Endothelial cell of umbilical vein (primary cell): ENCODE data around the gene CBX5. TPM values are rescaled to one million over a fixed set of nuclear protein-coding genes. Genes with fewer than 3 reads are reported as not detected.

Experiments used
- BruUV-seq: library from RNA; stranded (reverse); fragments of 400-500 nt; replicated peaks from 2 replicates; lab custom pipeline; 2021; lab: Mats Ljungman, UMichigan
- CTCF ChIA-PET: fragments of 300-600, 350-600 bp; sonication (Branson Sonifier 250); formaldehyde crosslinking; loops from one replicate; lab custom pipeline; 2021; ENCODE audit warnings: antibody characterized with exemption, inconsistent platforms; lab: Charles Lee
- POLR2A ChIA-PET: fragments of 300-600, 350-600 bp; sonication (Branson Sonifier 250); formaldehyde crosslinking; loops from one replicate; lab custom pipeline; 2021; ENCODE audit warnings: antibody characterized with exemption, inconsistent platforms; lab: Charles Lee
- DNase-seq: peaks from one replicate; pipeline ENCODE4 v3.0.0-alpha.2; 2011; ENCODE audit warnings: low read depth, low spot score
- FAIRE-seq: peaks from 2 replicates; lab custom pipeline; 2011; peaks lifted over from hg19 to GRCh38; lab: Jason Lieb, UNC
- H2AFZ ChIP-seq: 2 replicates; pipeline ENCODE4 v1.6.0; 2012; ENCODE audit warnings: low read depth, low read length, control low read depth, inconsistent platforms
- H3K27ac ChIP-seq: 2 replicates; pipeline ENCODE4 v1.5.1; 2011; ENCODE audit warnings: low read depth, mild to moderate bottlenecking, control low read depth, low read length, moderate library complexity; ENCODE audit not compliant: insufficient read depth
- H3K27me3 ChIP-seq, 2 experiments: 2 replicates each; pipeline versions ENCODE4 v1.6.0 to v1.6.1; 2011; ENCODE audit warnings: low read length in 2 of 2, mixed read lengths in 1 of 2; ENCODE audit not compliant: control insufficient read depth in 2 of 2, insufficient read depth in 2 of 2
- H3K36me3 ChIP-seq, 2 experiments: 2 replicates in 1 of 2; 3 replicates in 1 of 2; pipeline ENCODE4 v1.5.1; 2011; ENCODE audit warnings: low read length in 2 of 2, mild to moderate bottlenecking in 1 of 2, moderate library complexity in 1 of 2; ENCODE audit not compliant: control insufficient read depth in 2 of 2, insufficient read depth in 2 of 2; ENCODE audit errors: extremely low read depth in 1 of 2
- H3K4me1 ChIP-seq: 3 replicates; pipeline ENCODE4 v1.5.1; 2011; ENCODE audit warnings: mild to moderate bottlenecking, low read length; ENCODE audit not compliant: control insufficient read depth, insufficient read depth; ENCODE audit errors: extremely low read depth
- H3K4me2 ChIP-seq: 2 replicates; pipeline ENCODE4 v1.6.1; 2011; ENCODE audit warnings: low read length, control low read depth, mixed read lengths; ENCODE audit not compliant: insufficient read depth
- H3K4me3 ChIP-seq, 3 experiments: fragments of 200-600 bp in 1 of 3; sonication (generic), shearing (Covaris generic) in 1 of 3; replicated peaks in 1 of 3; 2 replicates each; pipeline ENCODE4 v1.5.1; 2011 to 2016; ENCODE audit warnings: control low read depth in 3 of 3, low read length in 3 of 3, mild to moderate bottlenecking in 2 of 3, inconsistent platforms in 1 of 3, low read depth in 1 of 3, moderate library complexity in 1 of 3; ENCODE audit not compliant: insufficient read depth in 1 of 3
- H3K79me2 ChIP-seq: 2 replicates; pipeline ENCODE4 v1.6.0; 2012; ENCODE audit warnings: low read length, inconsistent platforms; ENCODE audit not compliant: control insufficient read depth, insufficient read depth
- H3K9ac ChIP-seq: replicated peaks from 2 replicates; pipeline ENCODE3; 2011; ENCODE audit warnings: low read length, control low read depth; ENCODE audit not compliant: insufficient read depth; ENCODE audit errors: extremely low read depth
- H3K9me1 ChIP-seq: replicated peaks from 3 replicates; pipeline ENCODE4 v1.6.0; 2011; ENCODE audit warnings: mild to moderate bottlenecking, low read length; ENCODE audit not compliant: control insufficient read depth, insufficient read depth; ENCODE audit errors: extremely low read depth
- H3K9me3 ChIP-seq: replicated peaks from 2 replicates; pipeline ENCODE4 v1.5.1; 2012; ENCODE audit warnings: low read length, inconsistent platforms; ENCODE audit not compliant: control insufficient read depth, insufficient read depth
- H4K20me1 ChIP-seq: replicated peaks from 2 replicates; pipeline ENCODE3; 2011; ENCODE audit warnings: mild to moderate bottlenecking, low read length; ENCODE audit not compliant: control insufficient read depth, insufficient read depth; ENCODE audit errors: extremely low read depth
- EZH2 ChIP-seq: IDR thresholded peaks from 2 replicates; pipeline ENCODE4 v1.6.1; 2012; ENCODE audit warnings: borderline replicate concordance, low read depth, mild to moderate bottlenecking, moderate library complexity, low read length, inconsistent platforms; ENCODE audit not compliant: severe bottlenecking
- FOS ChIP-seq: IDR thresholded peaks from 2 replicates; pipeline ENCODE4 v1.6.1; 2011; ENCODE audit warnings: mild to moderate bottlenecking, low read length, moderate library complexity, borderline replicate concordance; ENCODE audit not compliant: insufficient read depth
- GATA2 ChIP-seq: IDR thresholded peaks from 2 replicates; pipeline ENCODE4 v1.7.0; 2011; ENCODE audit warnings: low read depth, mild to moderate bottlenecking, moderate library complexity, mixed read lengths, low read length; ENCODE audit not compliant: insufficient read length, insufficient read depth
- JUN ChIP-seq: IDR thresholded peaks from 2 replicates; pipeline ENCODE4 v1.6.1; 2011; ENCODE audit warnings: borderline replicate concordance, low read depth; ENCODE audit not compliant: insufficient read length, insufficient read depth
- MYC ChIP-seq: IDR thresholded peaks from one replicate; pipeline ENCODE4 v1.6.1; 2011; ENCODE audit warnings: mild to moderate bottlenecking, low read depth, low read length
- POLR2A ChIP-seq: IDR thresholded peaks from 2 replicates; pipeline ENCODE4 v1.6.1; 2012; ENCODE audit warnings: low read depth, mild to moderate bottlenecking, control low read depth, low read length
- POLR2AphosphoS5 ChIP-seq: IDR thresholded peaks from 2 replicates; pipeline ENCODE4 v1.6.1; 2012; ENCODE audit warnings: low read depth, mild to moderate bottlenecking, control low read depth, low read length, moderate library complexity; ENCODE audit not compliant: insufficient read depth
- dilution Hi-C: fragments of 300-500 bp; cut with MboI; formaldehyde crosslinking; loops from one replicate; pipeline ENCODE4 v1.15.0; 2019; ENCODE audit warnings: low sequenced_read_pairs; ENCODE audit not compliant: extremely low pct_ligation_motif_present
- intact Hi-C: fragments of 100-400 bp; cut with micrococcal nuclease; formaldehyde crosslinking; loops from one replicate; pipeline ENCODE4 v1.10.0; 2022
- polyA plus RNA-seq, 4 experiments: library from polyadenylated mRNA; depleted of rRNA in 3 of 4; stranded (reverse) in 3 of 4; unstranded in 1 of 4; fragments of >200 nt; gene quantifications; 2 replicates each; pipeline versions ENCODE4 v1.2.1 to v1.2.3, GENCODE V29; 2011 to 2012; ENCODE audit warnings: missing spikeins in 1 of 4
- total RNA-seq: library from RNA; stranded (reverse); gene quantifications from 2 replicates; pipeline ENCODE4 v1.2.3, GENCODE V29; 2021
- TF ChIP-seq, protein P1 (sequence below), 2 donors: IDR thresholded peaks; 1 replicate in 1 of 2; 2 replicates in 1 of 2; pipeline ENCODE4 v1.5.1; 2011; ENCODE audit warnings: low read length in 2 of 2, mild to moderate bottlenecking in 2 of 2, moderate library complexity in 2 of 2, control low read depth in 1 of 2, inconsistent platforms in 1 of 2, low read depth in 1 of 2; ENCODE audit not compliant: insufficient read depth in 1 of 2; ENCODE audit errors: extremely low read depth in 1 of 2
- TF ChIP-seq, protein P2 (sequence below): IDR thresholded peaks from 2 replicates; pipeline ENCODE4 v1.6.1; 2011; ENCODE audit not compliant: insufficient read depth, insufficient read length

The CBX5 gene
- total and polyA plus RNA-seq, 2 donors (not counting 3 experiments of a cell fraction or from before 2014, with no cell fraction given) = 22.8 to 111 TPM

- Histone ChIP-seq H3K36me3 (no peaks in the 10 kb centered on the region), H3K4me1 (peaks cover 14% of the 10 kb centered on the region), H3K9me3 (no peaks in the 10 kb centered on the region), H3K27me3 (no peaks in the 10 kb centered on the region), H4K20me1 (no peaks in the 10 kb centered on the region), H3K27ac (no peak overlapping the region), H3K9ac (no peak overlapping the region), H3K79me2 (no peaks in the 10 kb centered on the region), H3K4me3 (no peak overlapping the region), H2AFZ (no peak overlapping the region), H3K9me1 (no peaks in the 10 kb centered on the region), H3K4me2 (no peak overlapping the region)
- CTCF ChIA-PET = interaction anchor here (1.4 to 2.0 kb wide), 2 partner anchors 9 to 135 kb away, joined by 3 to 8 read pairs; no protein-coding TSS in a partner anchor
- TF ChIP-seq POLR2AphosphoS5 = no peak
- TF ChIP-seq MYC = no peak
- TF ChIP-seq, protein P1, sequence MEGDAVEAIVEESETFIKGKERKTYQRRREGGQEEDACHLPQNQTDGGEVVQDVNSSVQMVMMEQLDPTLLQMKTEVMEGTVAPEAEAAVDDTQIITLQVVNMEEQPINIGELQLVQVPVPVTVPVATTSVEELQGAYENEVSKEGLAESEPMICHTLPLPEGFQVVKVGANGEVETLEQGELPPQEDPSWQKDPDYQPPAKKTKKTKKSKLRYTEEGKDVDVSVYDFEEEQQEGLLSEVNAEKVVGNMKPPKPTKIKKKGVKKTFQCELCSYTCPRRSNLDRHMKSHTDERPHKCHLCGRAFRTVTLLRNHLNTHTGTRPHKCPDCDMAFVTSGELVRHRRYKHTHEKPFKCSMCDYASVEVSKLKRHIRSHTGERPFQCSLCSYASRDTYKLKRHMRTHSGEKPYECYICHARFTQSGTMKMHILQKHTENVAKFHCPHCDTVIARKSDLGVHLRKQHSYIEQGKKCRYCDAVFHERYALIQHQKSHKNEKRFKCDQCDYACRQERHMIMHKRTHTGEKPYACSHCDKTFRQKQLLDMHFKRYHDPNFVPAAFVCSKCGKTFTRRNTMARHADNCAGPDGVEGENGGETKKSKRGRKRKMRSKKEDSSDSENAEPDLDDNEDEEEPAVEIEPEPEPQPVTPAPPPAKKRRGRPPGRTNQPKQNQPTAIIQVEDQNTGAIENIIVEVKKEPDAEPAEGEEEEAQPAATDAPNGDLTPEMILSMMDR (IDR thresholded peaks at IDR 0.05; ENCODE audit: extremely low read depth in 1 of 2, insufficient read depth in 1 of 2, low read depth in 1 of 2, low read length in 2 of 2) = no peak
- TF ChIP-seq FOS = no peak
- TF ChIP-seq, protein P2, sequence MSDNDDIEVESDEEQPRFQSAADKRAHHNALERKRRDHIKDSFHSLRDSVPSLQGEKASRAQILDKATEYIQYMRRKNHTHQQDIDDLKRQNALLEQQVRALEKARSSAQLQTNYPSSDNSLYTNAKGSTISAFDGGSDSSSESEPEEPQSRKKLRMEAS = no peak
- TF ChIP-seq EZH2 = no peak
- TF ChIP-seq GATA2 = no peak
- TF ChIP-seq JUN = no peak
- TF ChIP-seq POLR2A = no peak
- BruUV-seq = no TSS peak
- no peak for DNase-seq
- dilution Hi-C loops (no loop called here), intact Hi-C loops (no loop called here)
- FAIRE-seq = no peak
- POLR2A ChIA-PET = no interaction called here
Measured at GRCh38 chr12:54225666-54226065, 54.3 kb downstream of the CBX5 start.
